Uterus (tissue), 4 donors: Measurements from ENCODE around the gene SLC35F1. TPM values are rescaled to one million over a fixed set of nuclear protein-coding genes. Genes with fewer than 3 reads are reported as not detected.

Source experiments
- DNase-seq, 2 donors: peaks; one replicate each; pipeline ENCODE4 v3.0.0-alpha.2; 2019 to 2020
- H3K27ac ChIP-seq, 2 donors: fragments of 200-600 bp; sonication (generic); 1 replicate in 1 of 2; 2 replicates in 1 of 2; pipeline ENCODE4 v1.5.1; 2016 to 2018
- H3K27me3 ChIP-seq, 2 donors: fragments of 200-600 bp; sonication (generic); one replicate each; pipeline ENCODE4 v1.5.1; 2018 to 2019; ENCODE audit warnings: control low read depth in 1 of 2
- H3K36me3 ChIP-seq, 2 donors: fragments of 200-600 bp; sonication (generic); one replicate each; pipeline ENCODE4 v1.5.1; 2019; ENCODE audit warnings: control low read depth in 1 of 2
- H3K4me1 ChIP-seq, 2 donors: fragments of 200-600 bp; sonication (generic); one replicate each; pipeline ENCODE4 v1.5.1; 2018 to 2019; ENCODE audit warnings: control low read depth in 1 of 2
- H3K4me3 ChIP-seq, 2 donors: fragments of 200-600 bp; sonication (generic); 1 replicate in 1 of 2; 2 replicates in 1 of 2; pipeline ENCODE4 v1.5.1; 2018 to 2019; ENCODE audit warnings: mild to moderate bottlenecking in 1 of 2
- H3K9me3 ChIP-seq, 2 donors: fragments of 200-600 bp; sonication (generic); one replicate each; pipeline ENCODE4 v1.5.1; 2019; ENCODE audit warnings: control low read depth in 1 of 2
- POLR2A ChIP-seq, 2 donors: fragments of 450-650 bp; IDR thresholded peaks; one replicate each; pipeline ENCODE4 v1.6.1; 2016; ENCODE audit warnings: antibody characterized with exemption in 2 of 2, mild to moderate bottlenecking in 1 of 2, moderate library complexity in 1 of 2
- intact Hi-C: fragments of 100-400 bp; cut with DNase I; formaldehyde crosslinking; loops from one replicate; pipeline ENCODE4 v1.15.1; 2023; ENCODE audit warnings: low total_unique reads
- total RNA-seq, 4 donors: library from RNA; depleted of rRNA in 3 of 4; stranded (reverse); fragments of >200 nt in 3 of 4; gene quantifications; one replicate each; pipeline versions ENCODE4 v1.1.0 to v1.2.4, GENCODE V29; 2014 to 2023
- TF ChIP-seq, protein P1 (sequence below), 4 experiments: fragments of 200-600 bp in 2 of 4; fragments of 450-650 bp in 2 of 4; sonication (generic) in 2 of 4; IDR thresholded peaks; one replicate each; pipeline ENCODE4 v1.5.1; 2016 to 2019; ENCODE audit warnings: antibody characterized with exemption in 4 of 4, mild to moderate bottlenecking in 2 of 4, moderate library complexity in 1 of 4
- donor health status: DM: yes; HTN: yes; CAD: no.

The SLC35F1 gene
- total RNA-seq, 4 donors from 2014 or later: 1.0 to 12.1 (median 9.7) TPM

GRCh38 chr6:118134736-118135135 lies 227.7 kb downstream of the SLC35F1 start:
- H3K4me3 ChIP-seq: no peak overlapping the region
- no peaks in the 10 kb centered on the region for H3K36me3 ChIP-seq
- intact Hi-C loops: no loop called here
- H3K9me3 ChIP-seq: no peaks in the 10 kb centered on the region
- TF ChIP-seq, protein P1, sequence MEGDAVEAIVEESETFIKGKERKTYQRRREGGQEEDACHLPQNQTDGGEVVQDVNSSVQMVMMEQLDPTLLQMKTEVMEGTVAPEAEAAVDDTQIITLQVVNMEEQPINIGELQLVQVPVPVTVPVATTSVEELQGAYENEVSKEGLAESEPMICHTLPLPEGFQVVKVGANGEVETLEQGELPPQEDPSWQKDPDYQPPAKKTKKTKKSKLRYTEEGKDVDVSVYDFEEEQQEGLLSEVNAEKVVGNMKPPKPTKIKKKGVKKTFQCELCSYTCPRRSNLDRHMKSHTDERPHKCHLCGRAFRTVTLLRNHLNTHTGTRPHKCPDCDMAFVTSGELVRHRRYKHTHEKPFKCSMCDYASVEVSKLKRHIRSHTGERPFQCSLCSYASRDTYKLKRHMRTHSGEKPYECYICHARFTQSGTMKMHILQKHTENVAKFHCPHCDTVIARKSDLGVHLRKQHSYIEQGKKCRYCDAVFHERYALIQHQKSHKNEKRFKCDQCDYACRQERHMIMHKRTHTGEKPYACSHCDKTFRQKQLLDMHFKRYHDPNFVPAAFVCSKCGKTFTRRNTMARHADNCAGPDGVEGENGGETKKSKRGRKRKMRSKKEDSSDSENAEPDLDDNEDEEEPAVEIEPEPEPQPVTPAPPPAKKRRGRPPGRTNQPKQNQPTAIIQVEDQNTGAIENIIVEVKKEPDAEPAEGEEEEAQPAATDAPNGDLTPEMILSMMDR (IDR thresholded peaks at IDR 0.05): no peak
- TF ChIP-seq POLR2A (IDR thresholded peaks at IDR 0.05): no peak
- no peaks in the 10 kb centered on the region for H3K27me3 ChIP-seq
- no peak for DNase-seq
- H3K4me1 ChIP-seq: no peaks in the 10 kb centered on the region
- H3K27ac ChIP-seq: no peak overlapping the region

GRCh38 chr6:118135371-118135770 lies 228.3 kb downstream of the SLC35F1 start:
- no peak for TF ChIP-seq POLR2A (IDR thresholded peaks at IDR 0.05)
- TF ChIP-seq, protein P1 (IDR thresholded peaks at IDR 0.05): no peak
- no peaks in the 10 kb centered on the region for H3K36me3 ChIP-seq
- no peaks in the 10 kb centered on the region for H3K4me1 ChIP-seq
- H3K27ac ChIP-seq: no peak overlapping the region
- H3K9me3 ChIP-seq: no peaks in the 10 kb centered on the region
- DNase-seq: no peak
- intact Hi-C loops: no loop called here
- H3K4me3 ChIP-seq: no peak overlapping the region
- H3K27me3 ChIP-seq: no peaks in the 10 kb centered on the region

DNA sequence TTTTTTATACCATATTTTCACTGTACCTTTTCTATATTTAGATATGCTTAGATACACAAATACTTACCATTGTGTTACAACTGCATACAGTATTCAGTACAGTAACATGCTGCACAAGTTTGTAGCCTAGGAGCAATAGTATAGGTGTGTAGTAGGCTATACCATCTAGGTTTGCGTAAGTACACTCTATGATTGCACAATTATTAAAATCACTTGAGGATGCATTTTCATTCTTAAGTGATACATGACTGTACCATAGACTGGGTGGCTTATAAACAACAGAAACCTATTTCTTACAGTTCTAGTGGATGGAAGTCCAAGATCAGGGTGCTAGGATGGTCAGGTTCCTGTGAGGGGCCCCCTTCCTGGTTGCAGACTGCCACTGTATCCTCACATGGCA lies 234.1 kb downstream of the SLC35F1 start:
- Histone ChIP-seq H3K36me3 (no peaks in the 10 kb centered on the region), H3K27ac (no peak overlapping the region), H3K27me3 (no peaks in the 10 kb centered on the region), H3K9me3 (no peaks in the 10 kb centered on the region), H3K4me3 (no peak overlapping the region), H3K4me1 (peaks cover 0 to 6% of the 10 kb centered on the region in 2 donors)
- intact Hi-C loops: no loop called here
- TF ChIP-seq POLR2A (IDR thresholded peaks at IDR 0.05): no peak
- TF ChIP-seq, protein P1 (IDR thresholded peaks at IDR 0.05): no peak
- no peak for DNase-seq

GRCh38 chr6:118146584-118146983 lies 239.5 kb downstream of the SLC35F1 start:
- Histone ChIP-seq H3K36me3 (no peaks in the 10 kb centered on the region), H3K4me3 (no peak overlapping the region), H3K9me3 (no peaks in the 10 kb centered on the region), H3K27ac (no peak overlapping the region), H3K4me1 (peaks cover 0 to 7% of the 10 kb centered on the region in 2 donors), H3K27me3 (no peaks in the 10 kb centered on the region)
- TF ChIP-seq POLR2A (IDR thresholded peaks at IDR 0.05): no peak
- TF ChIP-seq, protein P1 (IDR thresholded peaks at IDR 0.05): no peak
- intact Hi-C loops: no loop called here
- DNase-seq: no peak

DNA sequence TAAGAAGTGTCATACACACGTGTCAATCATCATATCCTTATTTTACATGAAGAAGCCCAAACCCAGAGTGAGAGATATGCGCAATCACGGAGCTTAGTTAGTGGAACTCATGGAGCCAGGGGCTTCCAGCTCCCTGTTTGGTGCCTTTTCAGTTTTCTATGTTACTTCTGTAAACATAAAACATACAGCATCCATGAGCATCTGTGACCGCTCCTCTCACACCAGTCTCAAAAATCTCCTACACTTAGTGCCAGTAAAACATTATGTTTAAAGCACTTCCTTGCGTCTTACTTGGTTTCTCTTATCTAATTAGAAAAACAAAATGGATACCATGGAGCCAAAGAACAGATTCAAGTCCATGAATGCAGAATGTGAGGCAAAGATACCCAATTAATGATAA lies 240.4 kb downstream of the SLC35F1 start:
- no peak overlapping the region for H3K4me3 ChIP-seq
- intact Hi-C loops: no loop called here
- peaks cover 0 to 7% of the 10 kb centered on the region in 2 donors for H3K4me1 ChIP-seq
- no peaks in the 10 kb centered on the region for H3K36me3 ChIP-seq
- no peak overlapping the region for H3K27ac ChIP-seq
- DNase-seq: no peak
- TF ChIP-seq, protein P1 (IDR thresholded peaks at IDR 0.05): no peak
- no peak for TF ChIP-seq POLR2A (IDR thresholded peaks at IDR 0.05)
- no peaks in the 10 kb centered on the region for H3K27me3 ChIP-seq
- no peaks in the 10 kb centered on the region for H3K9me3 ChIP-seq
